H1 (cell line): ENCODE measurements around the gene TSPOAP1. TPM values are rescaled to one million over a fixed set of nuclear protein-coding genes. Genes with fewer than 3 reads are reported as not detected.

ENCODE experiments used
- CTCF ChIA-PET: fragments of 300-600 bp; sonication (Branson Sonifier 250); formaldehyde crosslinking; loops from one replicate; lab custom pipeline; 2021; ENCODE audit not compliant: partially characterized antibody; lab: Charles Lee
- POLR2A ChIA-PET: fragments of 300-600 bp; sonication (Branson Sonifier 250); formaldehyde crosslinking; loops from one replicate; lab custom pipeline; 2021; ENCODE audit warnings: inconsistent platforms; ENCODE audit not compliant: partially characterized antibody; lab: Charles Lee
- DNase-seq, 2 experiments: peaks; one replicate each; pipeline versions ENCODE4 v3.0.0 to v3.0.0-alpha.2; 2010 to 2022; ENCODE audit warnings: low spot score in 2 of 2, low read depth in 1 of 2, mixed read lengths in 1 of 2
- FAIRE-seq: peaks from 2 replicates; lab custom pipeline; 2011; peaks lifted over from hg19 to GRCh38; lab: Jason Lieb, UNC
- H2AFZ ChIP-seq: 2 replicates; pipeline ENCODE4 v1.8.1; 2012; ENCODE audit warnings: low read length, inconsistent platforms
- H2AK5ac ChIP-seq: 2 replicates; pipeline ENCODE4 v1.6.1; 2013; ENCODE audit warnings: low read depth, low read length
- H2BK120ac ChIP-seq: replicated peaks from 2 replicates; pipeline ENCODE3; 2013; ENCODE audit warnings: low read depth, low read length, inconsistent platforms
- H2BK12ac ChIP-seq: 2 replicates; pipeline ENCODE4 v1.6.1; 2013; ENCODE audit warnings: low read depth, low read length
- H2BK15ac ChIP-seq: 2 replicates; pipeline ENCODE4 v1.6.1; 2013; ENCODE audit warnings: low read length
- H2BK20ac ChIP-seq: 2 replicates; pipeline ENCODE4 v1.6.1; 2013; ENCODE audit warnings: low read length
- H2BK5ac ChIP-seq: 2 replicates; pipeline ENCODE4 v1.6.1; 2013; ENCODE audit warnings: low read depth, low read length
- H3K14ac ChIP-seq: 2 replicates; pipeline ENCODE4 v1.6.1; 2013; ENCODE audit warnings: inconsistent platforms; ENCODE audit not compliant: insufficient read length
- H3K18ac ChIP-seq: 2 replicates; pipeline ENCODE4 v1.6.1; 2013; ENCODE audit warnings: low read length; ENCODE audit errors: extremely low read depth
- H3K23ac ChIP-seq: 2 replicates; pipeline ENCODE4 v1.6.1; 2013; ENCODE audit warnings: inconsistent platforms; ENCODE audit not compliant: insufficient read length
- H3K23me2 ChIP-seq: 2 replicates; pipeline ENCODE4 v1.6.1; 2013; ENCODE audit warnings: low read depth, low read length
- H3K27ac ChIP-seq: 2 replicates; pipeline ENCODE4 v1.6.1; 2011; ENCODE audit warnings: low read depth, low read length, inconsistent platforms
- H3K27me3 ChIP-seq, 4 experiments: replicated peaks in 1 of 4; 1 replicate in 1 of 4; 2 replicates in 3 of 4; pipeline versions ENCODE4 v1.6.1 to v1.8.1; 2011 to 2013; ENCODE audit warnings: low read length in 3 of 4, mild to moderate bottlenecking in 3 of 4, inconsistent platforms in 2 of 4, mixed read lengths in 2 of 4, moderate library complexity in 1 of 4; ENCODE audit not compliant: control insufficient read depth in 3 of 4, insufficient read depth in 3 of 4; ENCODE audit errors: extremely low read depth in 1 of 4
- H3K36me3 ChIP-seq, 4 experiments: 2 replicates each; pipeline versions ENCODE4 v1.6.1 to v1.8.1; 2011 to 2013; ENCODE audit warnings: mild to moderate bottlenecking in 4 of 4, low read length in 3 of 4, moderate library complexity in 2 of 4, control low read depth in 1 of 4, inconsistent platforms in 1 of 4; ENCODE audit not compliant: insufficient read depth in 4 of 4, control insufficient read depth in 2 of 4
- H3K4ac ChIP-seq: replicated peaks from 2 replicates; pipeline ENCODE3; 2013; ENCODE audit warnings: low read length, low read depth, mixed read lengths, inconsistent platforms; ENCODE audit not compliant: insufficient read length
- H3K4me1 ChIP-seq, 4 experiments: replicated peaks in 1 of 4; 1 replicate in 1 of 4; 2 replicates in 3 of 4; pipeline versions ENCODE4 v1.6.1 to v1.8.1; 2011 to 2013; ENCODE audit warnings: low read length in 3 of 4, inconsistent platforms in 2 of 4, mixed read lengths in 1 of 4; ENCODE audit not compliant: insufficient read depth in 4 of 4, control insufficient read depth in 3 of 4
- H3K4me2 ChIP-seq, 2 experiments: 2 replicates each; pipeline versions ENCODE4 v1.6.1 to v1.8.1; 2011 to 2013; ENCODE audit warnings: low read depth in 2 of 2, low read length in 2 of 2, control low read depth in 1 of 2, inconsistent platforms in 1 of 2, mild to moderate bottlenecking in 1 of 2; ENCODE audit not compliant: insufficient read depth in 1 of 2
- H3K4me3 ChIP-seq, 4 experiments: fragments of 200-600, 300-600 bp in 1 of 4; sonication (generic), shearing (Covaris generic), sonication (Bioruptor Twin) in 1 of 4; 2 replicates each; pipeline versions ENCODE4 v1.5.1 to v1.8.1; 2011 to 2016; ENCODE audit warnings: low read length in 4 of 4, low read depth in 3 of 4, control low read depth in 2 of 4, inconsistent platforms in 2 of 4, mild to moderate bottlenecking in 2 of 4, mixed read lengths in 1 of 4, moderate library complexity in 1 of 4; ENCODE audit not compliant: insufficient read depth in 2 of 4; ENCODE audit errors: extremely low read depth in 1 of 4
- H3K56ac ChIP-seq: replicated peaks from 2 replicates; pipeline ENCODE3; 2013; ENCODE audit warnings: low read depth, mild to moderate bottlenecking, mixed read lengths, low read length, inconsistent platforms; ENCODE audit not compliant: insufficient read length
- H3K79me1 ChIP-seq: 2 replicates; pipeline ENCODE4 v1.6.1; 2013; ENCODE audit warnings: low read depth, low read length, control low read depth
- H3K79me2 ChIP-seq, 2 experiments: 2 replicates each; pipeline versions ENCODE4 v1.6.1 to v1.8.1; 2012 to 2013; ENCODE audit warnings: low read length in 2 of 2, mild to moderate bottlenecking in 2 of 2, inconsistent platforms in 1 of 2; ENCODE audit not compliant: insufficient read depth in 2 of 2, control insufficient read depth in 1 of 2
- H3K9ac ChIP-seq, 4 experiments: replicated peaks in 1 of 4; 1 replicate in 1 of 4; 2 replicates in 3 of 4; pipeline versions ENCODE4 v1.6.1 to v1.8.1; 2011 to 2013; ENCODE audit warnings: low read depth in 3 of 4, low read length in 3 of 4, control low read depth in 2 of 4, mild to moderate bottlenecking in 2 of 4, moderate library complexity in 2 of 4, inconsistent platforms in 1 of 4; ENCODE audit errors: extremely low read depth in 1 of 4
- H3K9me3 ChIP-seq, 2 experiments: 2 replicates each; pipeline versions ENCODE4 v1.6.1 to v1.8.1; 2012 to 2013; ENCODE audit warnings: mild to moderate bottlenecking in 2 of 2, moderate library complexity in 2 of 2, control low read depth in 1 of 2, inconsistent platforms in 1 of 2, low read depth in 1 of 2, low read length in 1 of 2, mixed read lengths in 1 of 2; ENCODE audit not compliant: insufficient read depth in 2 of 2
- H4K20me1 ChIP-seq, 2 experiments: replicated peaks in 1 of 2; 2 replicates each; pipeline versions ENCODE3 to v1.8.1; 2011 to 2013; ENCODE audit warnings: inconsistent platforms in 2 of 2, low read length in 2 of 2, mild to moderate bottlenecking in 1 of 2; ENCODE audit not compliant: insufficient read depth in 2 of 2, control insufficient read depth in 1 of 2
- H4K5ac ChIP-seq: 2 replicates; pipeline ENCODE4 v1.6.1; 2013; ENCODE audit warnings: low read length, low read depth, mixed read lengths, inconsistent platforms; ENCODE audit not compliant: insufficient read length
- H4K8ac ChIP-seq: 2 replicates; pipeline ENCODE4 v1.8.0; 2013; ENCODE audit warnings: mild to moderate bottlenecking, moderate library complexity, low read length, inconsistent platforms; ENCODE audit not compliant: insufficient read depth; ENCODE audit errors: extremely low read depth
- H4K91ac ChIP-seq: replicated peaks from 2 replicates; pipeline ENCODE3; 2013; ENCODE audit warnings: low read length, mixed read lengths, inconsistent platforms; ENCODE audit not compliant: insufficient read length
- SP1 ChIP-seq: IDR thresholded peaks from 2 replicates; pipeline ENCODE4 v1.6.1; 2011; ENCODE audit warnings: low read depth, low read length
- TBP ChIP-seq: IDR thresholded peaks from 2 replicates; pipeline ENCODE4 v1.6.1; 2011; ENCODE audit warnings: low read depth, low read length, improper control_type of control experiment
- WGBS, 2 experiments: shearing (Covaris generic) in 1 of 2; methylation state at CpG; one replicate each; pipeline versions ENCODE4 v1.1.6 to v1.1.7; 2013 to 2015; ENCODE audit warnings: low lambda C conversion rate in 2 of 2, mixed read lengths in 2 of 2, inconsistent platforms in 1 of 2, low coverage in 1 of 2, missing lambda C conversion rate in 1 of 2; ENCODE audit not compliant: insufficient replicate concordance in 2 of 2, insufficient coverage in 1 of 2, insufficient read length in 1 of 2; ENCODE audit errors: extremely low coverage in 1 of 2, missing lambda C conversion rate in 1 of 2; 5-methylcytosine and 5-hydroxymethylcytosine counted together
- polyA plus RNA-seq, 7 experiments: library from polyadenylated mRNA; depleted of rRNA in 3 of 7; stranded (reverse) in 5 of 7; unstranded in 2 of 7; fragments of >200 nt in 5 of 7; fragments of 200-250 nt in 2 of 7; gene quantifications; 1 replicate in 5 of 7; 2 replicates in 1 of 7; 4 replicates in 1 of 7; pipeline versions ENCODE4 v1.2.1 to v1.2.3, GENCODE V29; 2011 to 2013; ENCODE audit warnings: missing spikeins in 2 of 7, mixed read lengths in 2 of 7
- total RNA-seq: library from RNA; stranded (reverse); fragmentation: NEBNext Ultra II Directional; extraction: Animal tissue kit (Norgen Biotek cat#: 25700); gene quantifications from 2 replicates; pipeline ENCODE4 v1.2.1, GENCODE V29; 2021
- TF ChIP-seq, protein P1 (sequence below), 3 experiments: IDR thresholded peaks; 1 replicate in 2 of 3; 2 replicates in 1 of 3; pipeline versions ENCODE4 v1.5.1 to v1.6.1; 2011; ENCODE audit warnings: low read length in 3 of 3, mild to moderate bottlenecking in 3 of 3, inconsistent platforms in 2 of 3, low read depth in 1 of 3, moderate library complexity in 1 of 3; ENCODE audit not compliant: insufficient read depth in 1 of 3; ENCODE audit errors: control extremely low read depth in 1 of 3

Gene TSPOAP1
- total and polyA plus RNA-seq, 2 of the 8 experiments (the other 6 are each of a cell fraction or from before 2014, with no cell fraction given) = 7.6 to 9.2 TPM

DNA sequence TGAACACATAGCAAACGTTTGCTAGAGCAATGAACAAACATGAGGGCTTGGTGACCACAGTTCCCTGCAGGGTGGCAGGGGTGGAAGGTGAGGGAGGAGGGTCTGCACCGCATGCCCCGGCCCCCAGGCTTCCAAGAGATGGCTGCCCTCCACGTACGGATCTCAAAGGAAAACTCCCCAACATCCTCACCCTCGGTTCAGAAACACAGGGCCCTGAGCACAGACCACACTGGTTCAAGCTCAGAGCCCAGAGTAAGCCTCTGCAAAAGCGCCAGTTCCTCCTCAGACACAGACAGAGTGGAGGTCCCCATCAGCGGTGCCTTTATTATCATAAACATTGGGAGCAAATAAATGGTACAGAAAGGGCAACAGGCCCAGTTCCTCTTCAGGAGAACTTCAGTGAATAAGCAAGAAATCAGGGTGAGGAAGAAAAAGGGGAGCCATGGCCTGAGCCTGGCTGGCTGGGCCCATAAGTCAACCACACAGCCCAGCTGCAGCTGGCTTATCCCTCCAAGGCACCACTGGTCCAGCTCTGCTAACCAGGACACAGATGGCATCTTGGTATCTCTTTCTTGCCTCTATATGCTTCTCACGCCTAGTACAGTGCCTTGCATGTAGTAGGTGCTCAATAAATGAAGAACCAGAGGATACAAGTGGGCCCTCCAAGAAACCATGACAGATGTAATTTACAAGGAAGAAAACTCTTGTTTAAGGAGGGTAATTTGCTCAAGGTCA, 58.9 kb downstream of the TSPOAP1 start:
- no peak overlapping the region for H3K56ac ChIP-seq
- CTCF ChIA-PET = interaction anchor here (1.0 to 2.6 kb wide), 8 partner anchors 10 to 54 kb away, joined by 3 to 9 read pairs (median 6); partner anchors contain the start of gene MPO
- H4K91ac ChIP-seq = no peak overlapping the region
- no peaks in the 10 kb centered on the region for H4K20me1 ChIP-seq
- no peak overlapping the region for H2BK5ac ChIP-seq
- no peak overlapping the region for H3K4ac ChIP-seq
- H3K36me3 ChIP-seq = no peaks in the 10 kb centered on the region
- H3K23ac ChIP-seq = no peak overlapping the region
- H3K9me3 ChIP-seq = no peaks in the 10 kb centered on the region
- no peak overlapping the region for H2BK120ac ChIP-seq
- H3K14ac ChIP-seq = no peak overlapping the region
- no peaks in the 10 kb centered on the region; a peak in 1 of 7 replicates for H3K27me3 ChIP-seq
- TF ChIP-seq, protein P1, sequence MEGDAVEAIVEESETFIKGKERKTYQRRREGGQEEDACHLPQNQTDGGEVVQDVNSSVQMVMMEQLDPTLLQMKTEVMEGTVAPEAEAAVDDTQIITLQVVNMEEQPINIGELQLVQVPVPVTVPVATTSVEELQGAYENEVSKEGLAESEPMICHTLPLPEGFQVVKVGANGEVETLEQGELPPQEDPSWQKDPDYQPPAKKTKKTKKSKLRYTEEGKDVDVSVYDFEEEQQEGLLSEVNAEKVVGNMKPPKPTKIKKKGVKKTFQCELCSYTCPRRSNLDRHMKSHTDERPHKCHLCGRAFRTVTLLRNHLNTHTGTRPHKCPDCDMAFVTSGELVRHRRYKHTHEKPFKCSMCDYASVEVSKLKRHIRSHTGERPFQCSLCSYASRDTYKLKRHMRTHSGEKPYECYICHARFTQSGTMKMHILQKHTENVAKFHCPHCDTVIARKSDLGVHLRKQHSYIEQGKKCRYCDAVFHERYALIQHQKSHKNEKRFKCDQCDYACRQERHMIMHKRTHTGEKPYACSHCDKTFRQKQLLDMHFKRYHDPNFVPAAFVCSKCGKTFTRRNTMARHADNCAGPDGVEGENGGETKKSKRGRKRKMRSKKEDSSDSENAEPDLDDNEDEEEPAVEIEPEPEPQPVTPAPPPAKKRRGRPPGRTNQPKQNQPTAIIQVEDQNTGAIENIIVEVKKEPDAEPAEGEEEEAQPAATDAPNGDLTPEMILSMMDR (IDR thresholded peaks at IDR 0.05; ENCODE audit: control extremely low read depth in 1 of 3, insufficient read depth in 1 of 3, low read depth in 1 of 3, low read length in 3 of 3) = no peak
- TF ChIP-seq SP1 = no peak
- TF ChIP-seq TBP = no peak
- H2BK15ac ChIP-seq = no peak overlapping the region
- no peak overlapping the region for H2BK12ac ChIP-seq
- no peaks in the 10 kb centered on the region for H3K23me2 ChIP-seq
- DNase-seq (no peak), FAIRE-seq (no peak)
- H3K4me1 ChIP-seq = no peaks in the 10 kb centered on the region
- no peak overlapping the region for H2AFZ ChIP-seq
- no peak overlapping the region for H3K9ac ChIP-seq
- H3K27ac ChIP-seq = no peak overlapping the region
- no peak overlapping the region for H3K4me2 ChIP-seq
- POLR2A ChIA-PET = interaction anchor here (1.1 kb wide), 1 partner anchor 245 kb away, joined by 5 read pairs; the partner anchor contains the start of gene MTMR4
- H2AK5ac ChIP-seq = no peak overlapping the region
- 84% methylated on average over 9 of the region's 9 CpGs; no CpG with 5 or more reads in 1 of the 2 experiments for WGBS, 2 experiments
- H4K5ac ChIP-seq = no peak overlapping the region
- no peak overlapping the region for H2BK20ac ChIP-seq
- H3K4me3 ChIP-seq = no peak overlapping the region
- peak overlapping the region; percentile 16; the same call in 1 of the 2 replicates for H4K8ac ChIP-seq
- H3K79me1 ChIP-seq = no peaks in the 10 kb centered on the region
- no peaks in the 10 kb centered on the region for H3K79me2 ChIP-seq
- H3K18ac ChIP-seq = no peak overlapping the region
